Mesenchymal stem cell (in vitro differentiated cells and primary cell): ENCODE results near the gene WDR59.

ENCODE experiments used
- DNase-seq: peaks from one replicate; pipeline ENCODE4 v3.0.0-alpha.2; 2013
- H2AFZ ChIP-seq: one replicate; pipeline ENCODE4 v1.6.1; 2013; ENCODE audit warnings: low read depth, mild to moderate bottlenecking, control low read depth, inconsistent platforms, low read length, moderate library complexity
- H2AK5ac ChIP-seq: 2 replicates; pipeline ENCODE4 v1.6.1; 2013; ENCODE audit warnings: low read length, moderate library complexity, mild to moderate bottlenecking, inconsistent platforms; ENCODE audit not compliant: severe bottlenecking
- H2BK120ac ChIP-seq: one replicate; pipeline ENCODE4 v1.6.1; 2013; ENCODE audit warnings: low read depth, mild to moderate bottlenecking, inconsistent platforms, low read length, moderate library complexity
- H2BK12ac ChIP-seq, 2 experiments: one replicate each; pipeline ENCODE4 v1.6.1; 2013; ENCODE audit warnings: inconsistent platforms in 2 of 2, low read length in 2 of 2, mild to moderate bottlenecking in 2 of 2, moderate library complexity in 2 of 2, control low read depth in 1 of 2
- H2BK15ac ChIP-seq: one replicate; pipeline ENCODE4 v1.6.1; 2013; ENCODE audit warnings: mild to moderate bottlenecking, low read depth, inconsistent platforms; ENCODE audit not compliant: poor library complexity, severe bottlenecking
- H2BK5ac ChIP-seq: 2 replicates; pipeline ENCODE4 v1.6.1; 2013; ENCODE audit warnings: low read depth, mild to moderate bottlenecking, low read length, control low read depth, inconsistent platforms; ENCODE audit not compliant: poor library complexity, severe bottlenecking
- H3K14ac ChIP-seq, 2 experiments: one replicate each; pipeline ENCODE4 v1.6.1; 2013; ENCODE audit warnings: inconsistent platforms in 2 of 2, low read length in 2 of 2, control low read depth in 1 of 2, mild to moderate bottlenecking in 1 of 2, moderate library complexity in 1 of 2
- H3K18ac ChIP-seq, 2 experiments: one replicate each; pipeline ENCODE4 v1.6.1; 2013; ENCODE audit warnings: inconsistent platforms in 2 of 2, low read length in 2 of 2, control low read depth in 1 of 2, low read depth in 1 of 2, mild to moderate bottlenecking in 1 of 2
- H3K23ac ChIP-seq, 2 experiments: one replicate each; pipeline ENCODE4 v1.6.1; 2013; ENCODE audit warnings: inconsistent platforms in 2 of 2, low read length in 2 of 2, mild to moderate bottlenecking in 2 of 2, moderate library complexity in 2 of 2, control low read depth in 1 of 2
- H3K27ac ChIP-seq: 2 replicates; pipeline ENCODE4 v1.5.1; 2013; ENCODE audit warnings: mild to moderate bottlenecking, moderate library complexity, low read length, control low read depth, inconsistent platforms; ENCODE audit not compliant: poor library complexity, severe bottlenecking
- H3K27me3 ChIP-seq, 2 experiments: 2 replicates each; pipeline versions ENCODE4 v1.6.1 to v1.7.0; 2013; ENCODE audit warnings: low read length in 2 of 2, mild to moderate bottlenecking in 2 of 2, moderate library complexity in 2 of 2, control low read depth in 1 of 2, inconsistent platforms in 1 of 2; ENCODE audit not compliant: control insufficient read depth in 1 of 2, insufficient read depth in 1 of 2
- H3K36me3 ChIP-seq, 2 experiments: 2 replicates each; pipeline versions ENCODE4 v1.6.1 to v1.7.0; 2013; ENCODE audit warnings: low read length in 2 of 2, control low read depth in 1 of 2, inconsistent platforms in 1 of 2, low read depth in 1 of 2, mild to moderate bottlenecking in 1 of 2; ENCODE audit not compliant: insufficient read depth in 2 of 2, control insufficient read depth in 1 of 2
- H3K4ac ChIP-seq, 2 experiments: one replicate each; pipeline ENCODE4 v1.6.1; 2013; ENCODE audit warnings: inconsistent platforms in 2 of 2, low read length in 2 of 2, mild to moderate bottlenecking in 2 of 2, moderate library complexity in 2 of 2, control low read depth in 1 of 2, low read depth in 1 of 2
- H3K4me1 ChIP-seq: 2 replicates; pipeline ENCODE4 v1.6.1; 2013; ENCODE audit warnings: low read depth, low read length, control low read depth; ENCODE audit not compliant: control insufficient read depth, insufficient read depth
- H3K4me2 ChIP-seq: 2 replicates; pipeline ENCODE4 v1.6.1; 2013; ENCODE audit warnings: low read length, mild to moderate bottlenecking, inconsistent platforms; ENCODE audit not compliant: poor library complexity, severe bottlenecking
- H3K4me3 ChIP-seq, 2 experiments: 2 replicates each; pipeline versions ENCODE4 v1.5.1 to v1.7.0; 2013; ENCODE audit warnings: low read length in 2 of 2, mild to moderate bottlenecking in 2 of 2, control low read depth in 1 of 2, low read depth in 1 of 2; ENCODE audit not compliant: insufficient read depth in 1 of 2
- H3K79me1 ChIP-seq: replicated peaks from 2 replicates; pipeline ENCODE4 v1.6.1; 2013; ENCODE audit warnings: mild to moderate bottlenecking, control low read depth, low read length, inconsistent platforms; ENCODE audit not compliant: poor library complexity, severe bottlenecking
- H3K9ac ChIP-seq: 2 replicates; pipeline ENCODE4 v1.7.0; 2013; ENCODE audit warnings: mild to moderate bottlenecking, low read length, moderate library complexity
- H3K9me3 ChIP-seq: 2 replicates; pipeline ENCODE4 v1.7.0; 2013; ENCODE audit warnings: mild to moderate bottlenecking, low read length; ENCODE audit not compliant: control insufficient read depth
- H4K8ac ChIP-seq: one replicate; pipeline ENCODE4 v1.6.1; 2013; ENCODE audit warnings: inconsistent platforms, mild to moderate bottlenecking, low read length, moderate library complexity
- H4K91ac ChIP-seq: one replicate; pipeline ENCODE4 v1.6.1; 2013; ENCODE audit warnings: mild to moderate bottlenecking, low read length, inconsistent platforms
- WGBS: methylation state at CpG from one replicate; pipeline ENCODE4 v1.1.7; 2013; ENCODE audit warnings: mixed read lengths; 5-methylcytosine and 5-hydroxymethylcytosine counted together

The WDR59 gene

DNA sequence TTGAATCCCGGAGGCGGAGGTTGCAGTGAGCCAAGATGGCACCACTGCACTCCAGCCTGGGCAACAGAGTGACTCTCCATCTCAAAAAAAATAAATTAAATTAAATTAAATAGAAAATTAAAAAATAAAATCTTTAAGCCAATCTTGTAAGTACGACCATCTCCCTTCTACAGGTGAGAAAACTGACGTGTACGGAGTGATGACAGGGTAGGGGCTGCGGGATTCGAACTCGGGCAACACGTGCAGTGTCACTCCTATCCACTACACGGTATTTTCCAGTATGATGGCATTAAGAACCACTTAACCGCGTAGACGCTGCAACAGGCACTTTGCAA, 762 bp downstream of the WDR59 start:
- Histone ChIP-seq H4K8ac (no peak overlapping the region), H3K9ac (peak overlapping the region; percentile 96), H3K79me1 (peaks cover 12% of the 10 kb centered on the region), H3K4ac (peak overlapping the region in 1 of 2 experiments; percentile 80), H3K9me3 (no peaks in the 10 kb centered on the region), H3K4me2 (peak overlapping the region; percentile 85), H3K36me3 (peaks cover 0 to 3% of the 10 kb centered on the region in 2 experiments), H4K91ac (peak overlapping the region; percentile 95), H2BK120ac (no peak overlapping the region), H3K27ac (no peak overlapping the region), H2BK5ac (no peak overlapping the region), H3K4me3 (peak overlapping the region; percentile 97 to 99), H3K18ac (peak overlapping the region; percentile 90 to 91), H3K4me1 (peaks cover 8% of the 10 kb centered on the region), H3K23ac (peak overlapping the region in 1 of 2 experiments; percentile 16), H2BK12ac (peak overlapping the region in 1 of 2 experiments; percentile 5), H3K14ac (peak overlapping the region in 1 of 2 experiments; percentile 69), H2AFZ (peak overlapping the region; percentile 46), H2AK5ac (no peak overlapping the region), H2BK15ac (no peak overlapping the region), H3K27me3 (no peaks in the 10 kb centered on the region)
- WGBS: 43% methylated on average over 11 of the region's 13 CpGs
- no peak for DNase-seq

DNA sequence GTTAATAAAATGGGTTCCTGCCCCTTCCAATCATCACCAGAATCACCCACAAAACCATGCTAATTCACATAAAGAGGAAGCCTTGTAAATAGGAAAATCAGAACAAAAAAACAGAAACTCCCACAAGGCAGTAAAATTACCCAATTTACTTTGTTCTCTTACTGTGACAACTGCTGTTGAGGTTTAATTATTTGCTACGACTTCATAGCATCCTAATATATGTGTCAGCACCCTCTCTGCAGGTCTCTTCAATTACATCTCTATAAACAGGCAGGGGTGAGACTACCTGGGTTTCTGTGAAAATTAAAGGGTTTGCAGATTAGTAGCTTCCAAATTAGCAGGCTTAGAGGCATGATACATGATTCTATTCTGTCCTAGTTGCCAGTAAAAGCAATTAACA, 2.7 kb downstream of the WDR59 start:
- no CpG with 5 or more reads among the region's 1 CpG for WGBS

DNA sequence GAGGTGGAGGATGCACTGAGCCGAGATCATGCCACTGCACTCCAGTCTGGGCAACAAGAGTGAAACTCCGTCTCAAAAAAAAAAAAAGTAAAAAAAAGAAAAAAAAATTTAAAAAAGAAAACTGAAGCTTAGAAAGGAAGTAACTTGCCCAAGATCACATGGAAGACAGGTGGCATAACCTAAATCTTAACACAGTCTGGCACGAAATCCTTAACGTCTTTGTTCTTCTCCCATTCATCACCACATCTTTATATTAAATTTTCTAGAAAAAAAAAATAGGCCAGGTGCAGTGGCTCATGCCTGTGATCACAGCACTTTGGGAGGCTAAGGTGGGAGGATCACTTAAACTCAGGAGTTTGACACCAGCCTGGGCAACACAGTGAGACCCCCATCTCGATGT, 9.3 kb downstream of the WDR59 start:
- Histone ChIP-seq H3K4me1 (no peaks in the 10 kb centered on the region), H2AK5ac (no peak overlapping the region), H3K18ac (no peak overlapping the region), H4K8ac (no peak overlapping the region), H3K79me1 (peaks cover 26% of the 10 kb centered on the region), H2BK12ac (no peak overlapping the region), H3K14ac (no peak overlapping the region), H2AFZ (no peak overlapping the region), H3K9ac (no peak overlapping the region), H3K36me3 (peaks cover 8 to 12% of the 10 kb centered on the region in 2 experiments), H3K27ac (no peak overlapping the region), H3K9me3 (no peaks in the 10 kb centered on the region), H2BK5ac (no peak overlapping the region), H3K4ac (no peak overlapping the region), H3K4me2 (no peak overlapping the region), H3K4me3 (no peak overlapping the region), H3K23ac (no peak overlapping the region), H2BK15ac (no peak overlapping the region), H4K91ac (no peak overlapping the region), H3K27me3 (no peaks in the 10 kb centered on the region), H2BK120ac (no peak overlapping the region)
- DNase-seq: no peak
- WGBS: 100% methylated on average over 2 of the region's 5 CpGs

More for the DNA sequence above, 2.7 kb downstream of the WDR59 start:
- Histone ChIP-seq H3K14ac (no peak overlapping the region), H2BK120ac (no peak overlapping the region), H4K91ac (no peak overlapping the region), H3K27ac (no peak overlapping the region), H2BK15ac (no peak overlapping the region), H3K4me1 (peaks cover 8% of the 10 kb centered on the region), H4K8ac (no peak overlapping the region), H3K4me2 (no peak overlapping the region), H3K79me1 (peaks cover 19% of the 10 kb centered on the region), H3K27me3 (no peaks in the 10 kb centered on the region), H2BK5ac (no peak overlapping the region), H3K9me3 (no peaks in the 10 kb centered on the region), H3K4ac (no peak overlapping the region), H2AK5ac (no peak overlapping the region), H3K4me3 (no peak overlapping the region), H2AFZ (no peak overlapping the region), H3K23ac (no peak overlapping the region), H2BK12ac (no peak overlapping the region), H3K18ac (no peak overlapping the region), H3K36me3 (peaks cover 0 to 5% of the 10 kb centered on the region in 2 experiments), H3K9ac (no peak overlapping the region)
- no peak for DNase-seq

DNA sequence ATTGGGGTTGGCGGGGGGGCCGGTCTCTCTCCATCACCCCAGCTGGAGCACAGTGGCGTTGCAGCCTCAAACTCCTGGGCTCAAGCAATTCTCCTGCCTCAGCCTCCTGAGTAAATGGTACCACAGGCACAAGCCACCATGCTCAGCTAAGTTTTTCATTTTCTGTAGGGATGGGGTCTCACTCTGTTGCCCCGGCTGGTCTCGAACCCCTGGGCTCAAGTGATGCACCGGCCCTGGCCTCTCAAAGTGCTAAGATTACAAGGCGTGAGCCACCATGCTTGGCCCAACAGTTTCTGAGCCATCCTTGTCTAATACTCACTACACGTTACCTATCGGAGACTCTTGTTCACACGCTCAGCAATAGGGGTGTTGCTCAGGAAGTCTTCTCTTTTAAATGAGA, 11.6 kb downstream of the WDR59 start:
- Histone ChIP-seq H3K14ac (no peak overlapping the region), H2BK120ac (no peak overlapping the region), H3K4me3 (no peak overlapping the region), H3K4me1 (no peaks in the 10 kb centered on the region), H2BK12ac (no peak overlapping the region), H3K4me2 (no peak overlapping the region), H4K8ac (no peak overlapping the region), H3K27ac (no peak overlapping the region), H3K4ac (no peak overlapping the region), H4K91ac (no peak overlapping the region), H2BK5ac (no peak overlapping the region), H3K36me3 (peaks cover 9 to 12% of the 10 kb centered on the region in 2 experiments), H2AK5ac (no peak overlapping the region), H3K27me3 (no peaks in the 10 kb centered on the region), H3K18ac (no peak overlapping the region), H3K9ac (no peak overlapping the region), H2BK15ac (no peak overlapping the region), H3K79me1 (peaks cover 27% of the 10 kb centered on the region), H2AFZ (no peak overlapping the region), H3K9me3 (no peaks in the 10 kb centered on the region), H3K23ac (no peak overlapping the region)
- no peak for DNase-seq
- 90% methylated on average over 10 of the region's 10 CpGs for WGBS
